SU-DHL-6 (cell line): ENCODE measurements around the gene HINT1.

Experiments used
- EZH2phosphoT487 ChIP-seq: fragments of 200-600 bp; sonication (generic), shearing (Covaris generic); conservative IDR thresholded peaks from 2 replicates; pipeline ENCODE4 v1.6.1; 2018; ENCODE audit warnings: mild to moderate bottlenecking, antibody characterized with exemption, low read length, moderate library complexity, mixed read lengths
- TF ChIP-seq, protein P1 (sequence below): fragments of 200-600 bp; sonication (generic); IDR thresholded peaks from one replicate; pipeline ENCODE4 v1.5.1; 2017; ENCODE audit warnings: antibody characterized with exemption, mild to moderate bottlenecking, low read length, moderate library complexity; ENCODE audit not compliant: insufficient read depth, poor library complexity, severe bottlenecking

- TF ChIP-seq, protein P1, sequence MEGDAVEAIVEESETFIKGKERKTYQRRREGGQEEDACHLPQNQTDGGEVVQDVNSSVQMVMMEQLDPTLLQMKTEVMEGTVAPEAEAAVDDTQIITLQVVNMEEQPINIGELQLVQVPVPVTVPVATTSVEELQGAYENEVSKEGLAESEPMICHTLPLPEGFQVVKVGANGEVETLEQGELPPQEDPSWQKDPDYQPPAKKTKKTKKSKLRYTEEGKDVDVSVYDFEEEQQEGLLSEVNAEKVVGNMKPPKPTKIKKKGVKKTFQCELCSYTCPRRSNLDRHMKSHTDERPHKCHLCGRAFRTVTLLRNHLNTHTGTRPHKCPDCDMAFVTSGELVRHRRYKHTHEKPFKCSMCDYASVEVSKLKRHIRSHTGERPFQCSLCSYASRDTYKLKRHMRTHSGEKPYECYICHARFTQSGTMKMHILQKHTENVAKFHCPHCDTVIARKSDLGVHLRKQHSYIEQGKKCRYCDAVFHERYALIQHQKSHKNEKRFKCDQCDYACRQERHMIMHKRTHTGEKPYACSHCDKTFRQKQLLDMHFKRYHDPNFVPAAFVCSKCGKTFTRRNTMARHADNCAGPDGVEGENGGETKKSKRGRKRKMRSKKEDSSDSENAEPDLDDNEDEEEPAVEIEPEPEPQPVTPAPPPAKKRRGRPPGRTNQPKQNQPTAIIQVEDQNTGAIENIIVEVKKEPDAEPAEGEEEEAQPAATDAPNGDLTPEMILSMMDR, result no peak
- TF ChIP-seq EZH2phosphoT487, result no peak
These were observed 8.1 kb downstream of the HINT1 start for GRCh38 chr5:131156957-131157356.
